ENCODE results near the gene RNF130.
"Not testable (repeated sequence)": the region's sequence is repeated elsewhere in the genome, so short reads cannot be mapped to it uniquely, and the experiment has no call there.

Gene RNF130

DNA sequence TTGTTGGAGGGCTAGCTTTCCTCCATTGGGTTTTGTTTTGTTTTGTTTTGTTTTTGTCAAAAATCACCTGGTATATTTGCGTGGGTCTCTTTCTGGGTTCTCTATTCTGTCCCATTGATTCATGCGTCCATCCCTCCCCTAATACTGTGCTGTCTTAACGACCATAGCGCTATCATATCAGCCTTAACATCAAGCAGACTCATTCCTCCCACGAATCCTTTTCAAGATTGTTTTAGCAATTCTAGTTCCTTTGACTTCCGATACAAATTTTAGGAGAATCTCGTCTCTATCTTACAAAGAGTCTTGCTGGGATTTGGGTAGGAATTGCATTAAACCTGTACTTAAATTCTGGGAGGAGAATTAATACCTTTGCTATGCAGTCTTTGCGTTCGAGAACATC is 31.1 kb upstream of the RNF130 start:
- no peak for DNase-seq

DNA sequence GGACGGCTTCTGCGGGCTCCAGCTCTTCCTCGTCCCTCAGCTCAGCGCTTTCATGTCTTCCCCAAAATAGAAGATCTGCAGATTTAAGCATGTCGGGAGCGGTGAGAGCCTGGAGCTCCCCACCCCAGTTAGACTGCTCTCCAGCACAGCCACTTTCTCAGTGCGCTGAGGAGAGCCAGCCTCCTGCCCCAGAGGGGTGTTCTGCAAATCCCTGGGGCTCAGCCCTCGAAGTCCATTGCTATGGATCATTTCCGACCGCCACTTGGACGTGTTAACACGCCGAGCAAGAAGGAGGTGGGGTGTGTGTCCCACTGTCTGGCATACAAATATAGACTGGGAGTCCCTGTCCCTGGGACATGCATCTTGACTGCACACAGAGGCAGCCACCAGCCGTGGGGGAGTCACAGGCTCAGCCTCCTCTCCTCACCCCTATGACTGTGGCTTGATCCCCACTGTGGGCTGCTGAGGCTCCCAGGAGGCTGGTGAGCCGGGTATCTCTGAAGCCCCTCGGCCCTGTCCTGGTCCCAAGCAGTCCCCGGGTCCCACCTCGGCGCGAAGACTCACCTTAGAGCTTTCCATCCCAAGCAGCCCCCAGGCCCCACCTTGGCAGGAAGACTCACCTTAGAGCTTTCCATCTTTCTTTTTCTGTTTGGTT is 30.0 kb upstream of the RNF130 start:
- DNase-seq: no peak

GRCh38 chr5:180100621-180101450 is 29.3 kb upstream of the RNF130 start:
- DNase-seq: no peak

DNA sequence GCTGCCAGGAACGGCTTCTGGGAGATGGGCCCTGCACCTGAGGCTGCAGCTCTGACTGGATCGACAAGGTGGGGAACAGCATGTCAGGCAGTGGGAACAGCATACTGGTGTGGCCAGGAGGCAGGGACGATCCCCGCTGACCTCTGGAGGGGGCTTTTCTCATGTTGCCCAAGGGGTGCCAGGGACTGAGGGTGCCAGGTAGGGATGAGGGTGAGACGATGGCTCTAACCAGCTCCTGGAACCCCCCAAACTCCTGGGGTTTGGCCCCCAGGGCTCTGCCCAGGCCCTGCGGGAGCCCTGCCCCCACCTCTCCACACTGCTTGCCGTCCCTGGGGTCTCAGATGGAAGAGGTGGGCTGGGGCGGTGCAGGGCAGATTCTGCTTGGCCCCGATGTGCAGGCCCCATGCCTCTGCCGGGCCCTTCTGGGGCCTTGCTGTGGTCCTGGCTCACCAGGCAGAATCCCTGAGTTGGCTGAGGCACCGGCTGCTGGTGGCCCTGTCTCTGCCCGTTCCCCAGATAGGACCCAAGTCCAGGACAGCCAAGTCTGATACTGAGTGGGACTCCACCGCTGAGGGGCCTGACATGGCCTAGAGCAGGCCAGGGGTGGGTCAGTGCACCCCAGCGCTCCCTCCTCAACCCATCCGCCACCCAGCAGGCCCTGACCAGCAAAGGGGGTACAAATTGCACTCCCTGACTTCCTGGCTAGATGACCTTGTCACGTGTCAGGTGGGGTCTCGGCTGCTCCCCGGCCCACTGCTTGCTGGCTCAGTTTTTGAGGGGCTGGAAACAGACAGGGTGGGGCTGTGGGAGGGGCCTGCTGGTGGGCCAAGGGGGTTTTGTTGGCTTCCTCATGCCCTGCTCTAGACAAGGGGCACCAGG is 28.4 kb upstream of the RNF130 start:
- DNase-seq: no peak

GRCh38 chr5:180098991-180099732 is 27.6 kb upstream of the RNF130 start:
- no peak for DNase-seq

DNA sequence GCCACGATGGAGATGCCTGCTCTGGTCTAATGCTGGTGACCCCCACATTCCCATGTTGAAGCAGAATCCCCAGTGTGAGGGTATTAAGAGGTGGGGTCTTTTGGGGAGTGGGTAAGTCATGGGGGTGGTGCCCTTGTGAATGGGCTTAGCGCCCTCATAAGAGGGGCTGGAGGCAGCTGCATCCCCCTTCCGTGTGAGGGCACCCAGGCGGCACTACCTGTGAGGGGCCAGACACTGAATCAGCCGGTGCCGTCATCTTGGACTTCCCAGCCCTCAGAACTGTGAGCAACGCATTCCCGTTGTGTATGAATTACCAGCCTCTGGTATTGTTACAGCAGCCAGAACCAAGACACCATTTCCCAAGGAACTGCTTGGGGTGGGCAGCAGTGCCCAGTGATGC is 27.0 kb upstream of the RNF130 start:
- DNase-seq: no peak

DNA sequence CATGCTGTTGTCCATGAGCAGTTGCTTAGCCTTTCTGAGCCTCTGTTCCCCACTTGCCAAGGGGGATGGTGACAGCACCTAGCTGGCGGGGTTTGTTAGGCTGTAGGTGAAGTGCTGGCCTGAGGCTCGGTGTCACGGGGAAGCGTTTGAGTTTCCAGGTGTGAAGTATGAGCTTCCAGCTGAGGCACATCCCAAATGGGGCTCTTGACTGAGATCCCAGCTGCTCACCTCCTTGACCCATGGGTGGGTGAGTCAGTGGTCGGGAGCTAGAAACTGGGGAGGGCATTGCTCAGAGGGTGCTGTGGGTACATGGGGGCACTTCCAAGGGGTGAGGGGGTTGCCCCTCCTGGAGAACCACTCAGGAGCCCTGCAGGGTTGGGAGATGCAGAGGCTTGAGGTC is 26.4 kb upstream of the RNF130 start:
- DNase-seq: no peak

DNA sequence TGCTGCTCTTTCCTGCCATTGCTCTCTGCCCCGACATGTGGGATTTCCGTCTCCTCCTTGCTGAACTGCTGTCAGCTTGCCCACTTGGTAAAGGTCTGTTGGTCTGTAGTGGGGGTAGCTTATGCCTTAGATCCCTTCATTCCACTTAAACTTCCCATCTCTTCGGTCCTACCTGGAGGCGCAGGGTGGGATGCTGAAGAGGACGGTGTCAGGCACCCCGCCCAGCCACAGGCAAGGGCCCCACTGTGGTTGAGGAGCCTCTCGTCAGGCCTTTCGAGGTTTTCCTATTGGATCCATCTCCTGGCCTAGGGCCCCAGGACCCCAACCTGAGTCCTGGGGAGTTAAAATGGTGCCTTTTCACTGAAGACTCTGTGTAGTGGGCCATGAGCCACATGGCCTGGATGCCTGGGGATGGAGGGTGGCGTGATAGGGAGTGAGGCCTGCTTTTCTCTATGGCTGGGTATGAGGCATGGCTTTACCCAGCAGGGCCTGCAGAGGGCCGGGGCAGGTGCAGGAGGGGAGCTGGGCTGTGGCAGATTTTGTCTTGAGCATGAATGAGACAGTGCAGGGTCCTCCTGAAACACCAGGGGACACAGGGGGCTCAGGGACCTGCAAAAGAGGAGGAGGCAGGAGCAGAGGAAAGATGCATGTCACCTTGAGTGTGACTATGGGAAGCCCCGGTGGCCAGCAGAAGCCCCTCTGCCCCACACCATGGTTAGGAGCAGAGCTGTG is 25.8 kb upstream of the RNF130 start:
- no peak for DNase-seq

- DNase-seq: no peak
These were observed 25.1 kb upstream of the RNF130 start for GRCh38 chr5:180096616-180097015.

DNA sequence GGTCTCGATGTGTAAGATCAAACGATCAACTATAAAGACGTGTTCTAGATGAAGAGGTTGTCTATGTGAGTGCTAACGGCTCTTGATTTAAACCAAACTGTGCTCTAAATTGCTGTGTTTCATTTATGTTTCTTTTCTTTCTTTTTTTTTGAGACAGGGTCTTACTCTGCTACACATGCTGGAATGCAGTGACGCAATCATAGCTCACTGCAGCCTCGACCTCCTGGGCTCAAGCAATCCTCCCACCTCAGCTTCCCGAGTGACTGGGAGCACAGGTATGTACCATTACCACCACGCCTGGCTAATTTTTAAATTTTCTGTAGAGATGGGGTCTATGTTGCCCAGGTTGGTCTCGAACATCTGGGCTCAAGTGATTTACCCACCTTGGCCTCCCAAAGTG is 24.0 kb upstream of the RNF130 start:
- DNase-seq: no peak

DNA sequence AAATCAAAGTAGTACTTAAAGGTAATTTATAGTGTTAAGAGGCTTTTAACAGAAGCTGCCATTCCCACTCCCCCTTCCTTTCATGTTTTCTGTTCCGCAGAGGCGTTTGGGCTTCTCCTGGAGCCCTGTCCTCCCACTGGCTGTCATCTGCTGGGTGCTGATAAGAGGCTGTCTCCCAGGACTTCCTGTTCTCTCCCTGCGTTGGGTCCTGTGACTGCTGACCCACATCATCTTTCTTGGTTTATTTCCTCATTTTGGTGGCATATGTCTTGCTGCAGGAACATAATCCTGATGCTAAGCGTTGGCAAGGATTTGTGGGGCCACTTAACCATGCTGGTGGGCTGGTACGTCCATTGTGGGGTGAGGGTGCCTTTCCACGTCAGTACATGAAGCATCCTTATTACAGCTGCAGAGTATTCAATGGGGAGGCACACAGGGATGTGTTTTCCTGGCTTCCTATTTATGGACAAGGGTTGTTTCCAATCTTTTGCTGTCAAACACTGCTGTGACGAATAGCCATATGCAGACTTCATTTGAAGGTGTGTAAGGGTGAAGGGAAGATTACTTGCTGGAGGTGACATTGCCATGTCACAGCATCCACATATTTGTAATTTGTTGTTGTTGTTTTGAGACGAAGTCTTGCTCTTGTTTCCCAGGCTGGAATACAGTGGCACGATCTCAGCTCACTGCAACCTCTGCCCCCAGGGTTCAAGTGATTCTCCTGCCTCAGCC is 22.3 kb upstream of the RNF130 start:
- no peak for DNase-seq

DNA sequence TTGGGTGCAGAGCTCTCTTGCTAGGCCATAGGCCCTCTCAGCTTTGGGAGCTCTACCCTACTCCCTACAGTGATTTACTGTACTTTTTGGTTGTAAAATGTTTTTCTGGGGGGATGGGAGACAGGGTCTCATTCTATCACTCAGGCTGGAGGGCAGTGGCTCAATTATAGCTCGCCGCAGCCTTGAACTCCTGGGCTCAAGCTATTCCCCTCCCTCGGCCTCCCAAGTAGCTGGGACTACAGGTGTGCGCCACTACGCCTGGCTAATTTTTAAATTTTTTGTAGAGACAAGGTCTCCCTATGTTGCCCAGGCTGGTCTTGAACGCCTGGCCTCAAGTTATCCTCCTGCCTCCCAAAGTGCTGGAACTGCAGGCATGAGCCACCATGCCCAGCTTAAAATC is 21.7 kb upstream of the RNF130 start:
- DNase-seq: no peak

DNA sequence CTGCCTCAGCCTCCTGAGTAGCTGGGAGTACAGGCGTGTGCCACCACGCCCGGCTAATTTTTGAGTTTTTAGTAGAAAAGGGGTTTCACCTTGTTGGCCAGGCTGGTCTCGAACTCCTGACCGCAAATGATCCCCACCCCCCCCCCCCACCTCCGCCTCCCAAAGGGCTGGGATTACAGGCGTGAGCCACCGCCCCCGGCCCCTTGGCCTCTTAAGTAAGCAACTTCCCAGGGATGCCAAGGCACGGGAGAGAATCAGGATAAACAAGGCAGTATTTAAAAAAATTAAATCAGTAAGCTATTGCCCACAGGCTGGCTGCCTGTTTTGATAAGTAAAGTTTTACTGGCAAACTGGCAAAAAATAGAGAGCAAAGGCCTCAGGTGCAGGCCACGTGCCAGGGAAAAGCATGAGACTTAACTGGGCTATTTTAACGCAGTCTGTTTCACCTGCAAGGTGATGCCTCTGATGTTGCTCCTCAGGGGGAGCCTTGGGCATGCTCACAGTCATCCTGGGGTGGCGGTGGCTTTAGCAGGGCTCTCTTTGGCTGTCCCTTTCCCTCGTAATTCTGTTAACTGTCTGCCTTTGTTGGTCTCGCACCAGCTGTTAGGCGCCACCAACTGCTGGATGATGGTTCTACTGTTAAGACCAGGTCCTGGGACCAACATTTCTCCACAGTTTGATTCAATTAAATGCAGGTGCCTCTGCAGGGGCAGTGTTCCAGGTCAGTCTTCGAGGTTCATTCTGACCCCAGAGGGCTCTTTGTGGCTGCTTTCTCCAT is 19.4 kb upstream of the RNF130 start:
- DNase-seq: peak; percentile 57

DNA sequence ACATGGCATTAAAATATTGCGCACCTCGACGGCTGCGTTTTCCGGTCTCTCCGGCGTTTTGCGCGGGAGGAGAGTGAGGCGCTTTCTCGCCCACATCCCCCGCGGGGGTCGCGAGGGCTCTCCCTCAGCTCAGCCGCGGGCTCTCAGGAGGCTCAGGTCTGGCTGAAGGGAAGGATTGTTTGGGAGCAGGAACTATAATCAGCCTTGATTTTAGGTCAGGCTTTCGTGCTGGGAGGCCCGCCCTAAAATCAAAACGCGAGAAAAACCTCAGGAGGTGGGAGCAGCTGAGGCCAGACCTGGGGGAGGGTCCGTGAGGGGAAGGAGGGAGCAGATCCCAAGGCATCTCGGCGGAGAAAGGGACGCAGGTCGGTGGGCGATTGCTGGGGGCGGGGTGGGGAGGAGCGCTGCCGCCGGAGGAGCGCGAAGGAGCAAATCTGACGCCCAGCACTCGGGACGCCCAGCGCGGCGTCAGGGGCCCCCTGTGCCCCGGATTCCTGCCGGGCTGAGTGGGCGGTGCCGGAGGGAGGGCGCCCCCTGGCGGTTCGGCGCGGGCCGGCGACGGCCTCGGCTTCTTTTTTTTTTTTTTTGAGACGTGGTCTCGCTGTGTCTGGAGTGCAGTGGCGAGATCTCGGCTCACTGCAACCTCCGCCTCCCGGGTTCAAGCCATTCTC is 18.7 kb upstream of the RNF130 start:
- DNase-seq: peak; percentile 21

- DNase-seq: not testable (repeated sequence)
These were observed 18.1 kb upstream of the RNF130 start for GRCh38 chr5:180089628-180090027.

DNA sequence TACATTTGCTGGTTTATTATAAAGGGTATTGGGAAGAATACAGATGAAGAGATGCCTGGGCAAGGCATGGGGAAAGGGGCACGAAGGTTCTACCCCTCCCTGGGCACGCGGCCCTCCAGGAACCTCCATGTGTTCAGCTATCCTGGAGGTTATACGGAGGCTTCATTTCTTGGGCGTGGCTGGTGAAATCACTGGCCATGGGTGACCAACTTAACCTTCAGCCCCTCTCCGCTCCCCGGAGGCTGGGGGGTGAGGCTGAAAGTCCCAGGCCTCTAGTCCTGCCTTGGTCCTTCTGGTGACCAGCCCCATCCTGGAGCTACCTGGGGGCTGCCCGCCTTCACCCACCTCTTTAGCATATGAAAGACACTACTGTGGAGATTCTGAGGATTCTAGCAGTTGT is 17.0 kb upstream of the RNF130 start:
- no peak for DNase-seq

DNA sequence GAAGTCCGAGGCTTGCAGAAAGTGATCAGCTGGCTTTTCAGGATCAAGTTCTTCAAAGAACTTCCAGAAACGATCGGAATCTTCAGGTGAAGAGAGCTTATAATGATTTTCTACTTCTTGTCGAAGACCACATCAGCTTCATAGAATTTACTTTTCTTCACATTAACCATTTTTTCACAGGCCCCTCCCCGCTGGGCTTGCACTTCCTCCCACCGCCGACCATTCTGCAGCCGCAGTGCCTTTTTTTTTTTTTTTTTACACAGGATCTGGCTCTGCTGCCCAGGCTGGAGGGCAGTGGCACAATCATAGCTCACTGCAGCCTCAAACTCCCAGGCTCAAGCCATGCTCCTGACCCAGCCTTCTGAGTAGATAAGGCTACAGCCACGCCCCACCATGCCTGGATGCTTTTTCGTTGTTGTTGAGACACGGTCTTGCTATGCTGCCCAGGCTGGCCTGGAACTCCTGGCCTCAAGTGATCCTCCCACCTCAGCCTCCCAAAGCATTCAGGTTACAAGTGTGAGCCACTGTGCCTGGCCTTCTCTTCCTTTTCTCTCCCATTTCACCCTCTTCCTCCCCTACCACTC is 15.3 kb upstream of the RNF130 start:
- DNase-seq: no peak

DNA sequence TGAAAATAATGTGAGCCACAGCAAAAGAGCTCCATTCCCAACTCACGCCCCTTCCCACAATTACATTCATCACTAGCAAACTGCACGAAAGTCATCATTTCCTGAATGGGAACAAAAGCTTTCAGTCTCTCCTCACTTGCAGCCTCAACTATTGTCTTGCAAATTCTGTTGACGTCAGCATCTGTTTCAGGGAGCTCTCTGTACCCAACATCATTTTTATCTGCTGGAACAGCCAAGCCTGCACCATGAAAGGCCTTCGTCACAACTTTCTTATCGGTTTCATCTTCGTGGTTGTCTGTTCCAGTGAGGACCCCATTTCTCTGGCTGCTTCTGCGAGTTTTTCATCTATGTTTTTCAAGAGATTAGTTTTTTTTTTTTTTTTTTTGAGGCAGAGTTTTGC is 14.3 kb upstream of the RNF130 start:
- no peak for DNase-seq
